DOHH2 (cell line): ENCODE data around the gene SSNA1.

Source experiments
- CTCF ChIP-seq: fragments of 200-600 bp; sonication (generic); IDR thresholded peaks from one replicate; pipeline ENCODE4 v1.5.1; 2014; ENCODE audit warnings: antibody characterized with exemption, mild to moderate bottlenecking, low read depth, low read length; ENCODE audit not compliant: poor library complexity, severe bottlenecking
- EZH2phosphoT487 ChIP-seq: fragments of 200-600 bp; sonication (generic); IDR thresholded peaks from 2 replicates; pipeline ENCODE4 v1.6.1; 2017; ENCODE audit warnings: borderline replicate concordance, mild to moderate bottlenecking, antibody characterized with exemption, low read length, moderate library complexity, mixed read lengths

GRCh38 chr9:137234758-137235423 is 46.4 kb downstream of the SSNA1 start:
- no peak for TF ChIP-seq CTCF
- TF ChIP-seq EZH2phosphoT487: no peak
